ENCODE data around the gene BTBD1. TPM values are rescaled to one million over a fixed set of nuclear protein-coding genes. Genes with fewer than 3 reads are reported as not detected.

The BTBD1 gene
- total RNA-seq, 1 donor from 2014 or later = 150 TPM

DNA sequence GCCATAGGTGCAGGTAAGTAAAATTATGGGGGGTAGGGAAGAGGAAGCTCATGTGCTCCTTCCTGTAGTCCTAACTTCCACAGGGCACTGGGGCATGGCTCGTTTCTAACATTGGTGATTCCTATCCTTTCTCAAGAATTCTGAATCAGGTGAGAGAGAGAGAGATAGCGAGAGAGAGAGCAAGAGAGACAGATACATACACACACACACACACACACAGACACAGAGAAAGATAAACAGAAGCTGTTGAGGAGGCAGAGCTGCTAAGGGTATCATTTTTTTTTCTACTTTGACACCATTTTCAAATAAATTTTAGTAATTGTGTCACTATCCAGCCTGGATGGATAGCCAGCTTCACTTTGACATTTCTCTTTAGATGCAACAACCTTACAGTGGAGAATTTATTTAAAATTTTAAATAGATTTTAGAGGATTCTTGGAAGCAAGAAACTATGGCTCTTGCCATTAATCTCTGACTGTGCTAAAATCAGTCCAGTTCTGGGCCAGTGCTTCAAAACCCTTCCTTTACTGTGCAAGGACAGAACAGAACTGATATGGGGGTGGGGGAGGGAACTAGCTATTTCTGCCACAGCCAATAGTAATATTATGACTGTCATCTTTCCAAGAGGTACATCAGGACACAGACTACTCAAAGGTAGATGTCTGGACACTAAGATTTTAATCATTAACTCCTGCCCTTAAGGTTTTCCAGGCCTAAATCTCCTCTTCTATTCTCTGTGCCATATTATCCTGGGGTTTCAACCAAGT lies 95.7 kb downstream of the BTBD1 start:
- DNase-seq (ENCODE audit: missing footprints) = no peak
- ATAC-seq = peak; percentile 64
- intact Hi-C loops (cut with DNase I) = no loop called here

DNA sequence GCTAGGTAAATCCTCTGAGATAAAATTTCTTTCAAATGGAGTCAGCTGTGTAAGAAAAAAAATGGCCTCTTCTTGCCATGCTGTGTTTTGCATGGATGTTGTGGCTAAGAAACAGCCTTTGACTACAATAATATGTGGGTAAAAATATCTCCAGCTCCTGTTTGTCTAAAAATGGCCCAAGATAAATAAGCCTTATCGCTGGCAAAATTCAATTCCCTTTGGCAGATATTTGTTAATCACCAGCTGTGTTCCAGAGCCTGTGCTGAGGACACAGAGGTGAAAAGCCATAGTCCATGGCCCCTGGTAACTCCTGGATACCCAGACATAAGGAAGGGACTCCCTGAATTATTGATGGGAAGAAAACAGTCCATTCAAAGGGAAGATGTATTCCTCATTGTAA lies 96.4 kb downstream of the BTBD1 start:
- ATAC-seq = peak; percentile 58
- DNase-seq (ENCODE audit: missing footprints) = no peak
- intact Hi-C loops (cut with DNase I) = no loop called here

DNA sequence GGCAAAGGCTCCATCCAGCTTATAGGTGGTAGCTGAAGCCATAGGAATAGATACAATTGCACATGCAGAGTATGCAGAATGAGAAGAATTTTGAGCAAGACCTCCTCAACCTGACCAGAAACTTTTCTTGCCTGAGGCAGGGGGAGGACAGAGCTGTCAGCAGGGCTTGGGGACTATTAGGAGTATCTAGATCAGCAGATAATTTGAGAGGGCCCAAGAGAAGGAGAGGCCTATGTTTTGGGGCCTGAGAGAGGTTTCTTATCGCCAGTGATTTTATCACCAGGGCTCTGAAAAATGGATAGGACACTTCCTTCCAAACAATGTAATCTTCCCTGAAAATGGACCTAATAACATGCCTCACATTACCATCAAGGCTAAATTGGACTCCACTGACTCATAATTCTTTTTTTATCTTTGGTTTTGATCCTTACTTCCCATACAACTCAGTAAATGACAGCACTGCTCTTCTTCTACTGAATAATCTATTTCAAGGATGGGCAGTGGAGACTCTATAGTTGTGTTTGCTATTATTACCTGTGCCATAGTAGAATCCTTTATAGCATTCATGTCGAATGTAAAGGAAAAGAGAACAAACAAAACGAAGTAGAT lies 96.9 kb downstream of the BTBD1 start:
- DNase-seq (ENCODE audit: missing footprints) (no peak), ATAC-seq (no peak)
- intact Hi-C loops (cut with DNase I) = no loop called here

DNA sequence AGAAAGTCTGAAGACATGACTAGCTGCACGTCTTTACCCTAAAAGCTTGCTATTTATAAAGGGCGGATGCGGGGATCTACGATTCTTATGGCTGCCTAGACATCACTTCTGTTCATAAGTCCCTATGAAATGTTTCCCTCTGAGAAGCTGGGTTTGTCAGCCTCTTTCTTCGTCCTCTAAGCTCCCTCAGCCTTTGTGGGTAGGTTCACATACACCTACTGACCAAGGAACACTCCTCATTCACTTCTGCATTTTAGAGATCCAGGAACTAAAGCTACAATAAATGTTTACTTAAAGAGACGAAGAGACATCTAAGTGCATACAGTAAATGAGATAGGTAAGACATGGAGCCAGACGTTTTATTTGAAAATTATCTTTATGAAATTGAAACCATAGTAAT lies 97.7 kb downstream of the BTBD1 start:
- intact Hi-C loops (cut with DNase I) = no loop called here
- DNase-seq (ENCODE audit: missing footprints) (no peak), ATAC-seq (no peak)

DNA sequence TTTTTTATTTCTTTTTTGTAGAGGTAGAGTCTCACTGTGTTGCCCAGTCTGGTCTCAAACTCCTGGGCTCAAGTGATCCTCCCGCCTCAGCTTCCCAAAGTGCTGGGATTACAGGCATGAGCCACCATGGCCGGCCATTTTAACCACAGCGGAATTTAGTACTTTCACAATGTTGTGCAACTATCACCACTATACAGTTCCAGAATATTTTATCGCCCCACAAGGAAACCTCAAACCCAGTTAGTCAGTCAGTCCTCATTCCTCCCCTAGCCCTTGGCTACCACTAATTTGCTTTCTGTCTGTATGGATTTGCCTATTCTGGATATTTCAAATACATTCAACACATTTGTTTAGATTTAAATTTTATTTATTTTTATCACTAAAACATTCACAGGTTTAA lies 99.0 kb downstream of the BTBD1 start:
- ATAC-seq (no peak), DNase-seq (ENCODE audit: missing footprints) (no peak)
- intact Hi-C loops (cut with DNase I) = no loop called here

DNA sequence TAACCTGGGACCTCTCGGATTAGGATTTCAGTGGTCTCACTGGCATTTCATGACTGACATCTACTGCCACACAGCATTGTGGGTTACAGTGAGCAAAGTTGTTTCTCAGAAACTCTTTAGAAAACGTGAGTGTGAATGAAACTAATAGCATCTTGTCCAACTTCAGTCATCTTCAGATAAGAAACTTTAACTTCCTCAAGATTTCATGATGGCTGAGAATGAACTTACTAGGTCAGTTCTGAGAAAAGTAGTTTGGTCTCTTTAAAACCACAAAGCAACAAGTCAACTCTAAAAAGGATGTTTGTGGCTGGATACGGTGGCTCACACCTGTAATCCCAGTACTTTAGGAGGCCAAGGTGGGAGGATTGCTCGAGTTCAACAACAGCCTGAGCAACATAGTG lies 100.4 kb downstream of the BTBD1 start:
- intact Hi-C loops (cut with DNase I) = no loop called here
- no peak for ATAC-seq
- DNase-seq (ENCODE audit: missing footprints) = no peak

Small RNA genes lying within 50 kb of the gene (microRNA-seq; reads per million reads assigned to microRNA genes)
- gene MIR4515 = not detected

Other genes with a start within 250 kb of the BTBD1 start
- 53.7 TPM for gene HOMER2, start 114.5 kb downstream of the BTBD1 start, total RNA-seq
- 12.8 TPM for gene RAMAC, start 81.0 kb downstream of the BTBD1 start, total RNA-seq
- 11.1 TPM for gene C15orf40, start 55.6 kb downstream of the BTBD1 start, total RNA-seq
- 5.0 TPM for gene TM6SF1, start 40.4 kb upstream of the BTBD1 start, total RNA-seq
- 32.8 TPM for gene HDGFL3, start 140.6 kb upstream of the BTBD1 start, total RNA-seq
- 0.19 TPM for gene BNC1, start 217.4 kb upstream of the BTBD1 start, total RNA-seq